ENCODE measurements around the gene PDILT.
"Not testable (repeated sequence)": the region's sequence is repeated elsewhere in the genome, so short reads cannot be mapped to it uniquely, and the experiment has no call there.

Gene PDILT, protein sequence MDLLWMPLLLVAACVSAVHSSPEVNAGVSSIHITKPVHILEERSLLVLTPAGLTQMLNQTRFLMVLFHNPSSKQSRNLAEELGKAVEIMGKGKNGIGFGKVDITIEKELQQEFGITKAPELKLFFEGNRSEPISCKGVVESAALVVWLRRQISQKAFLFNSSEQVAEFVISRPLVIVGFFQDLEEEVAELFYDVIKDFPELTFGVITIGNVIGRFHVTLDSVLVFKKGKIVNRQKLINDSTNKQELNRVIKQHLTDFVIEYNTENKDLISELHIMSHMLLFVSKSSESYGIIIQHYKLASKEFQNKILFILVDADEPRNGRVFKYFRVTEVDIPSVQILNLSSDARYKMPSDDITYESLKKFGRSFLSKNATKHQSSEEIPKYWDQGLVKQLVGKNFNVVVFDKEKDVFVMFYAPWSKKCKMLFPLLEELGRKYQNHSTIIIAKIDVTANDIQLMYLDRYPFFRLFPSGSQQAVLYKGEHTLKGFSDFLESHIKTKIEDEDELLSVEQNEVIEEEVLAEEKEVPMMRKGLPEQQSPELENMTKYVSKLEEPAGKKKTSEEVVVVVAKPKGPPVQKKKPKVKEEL

GRCh38 chr16:20404637-20405036, at the start of gene PDILT:
Gene PDILT, minus strand, starts transcription at chr16:20404737. Its CDS starts 5,437 bp downstream, at chr16:20399300.
- TF ChIP-seq JUND (IDR thresholded peaks at IDR 0.05; ENCODE audit: low read depth) = no peak
- no peak for DNase-seq (ENCODE audit: low read depth in 1 of 2, low spot score in 1 of 2)
- in situ Hi-C loops (cut with HindIII; ENCODE audit: low pct_unique_long_range_greater_than_20kb, low sequenced_read_pairs) = no loop called here

- in situ Hi-C loops (cut with HindIII; ENCODE audit: low pct_unique_long_range_greater_than_20kb, low sequenced_read_pairs); DNase-seq (ENCODE audit: low read depth in 1 of 2, low spot score in 1 of 2): not testable (repeated sequence)
Observed at GRCh38 chr16:20453633-20454032, 49.1 kb upstream of the PDILT start.

GRCh38 chr16:20451364-20451763, 46.8 kb upstream of the PDILT start, which contains the start of gene ACSM2A:
Gene ACSM2A, plus strand, starts transcription at chr16:20451521. Its CDS starts 8,594 bp downstream, at chr16:20460115.
- in situ Hi-C loops (cut with HindIII; ENCODE audit: low pct_unique_long_range_greater_than_20kb, low sequenced_read_pairs); DNase-seq (ENCODE audit: low read depth in 1 of 2, low spot score in 1 of 2): not testable (repeated sequence)

GRCh38 chr16:20446652-20447393, 42.3 kb upstream of the PDILT start:
- in situ Hi-C loops (cut with HindIII; ENCODE audit: low pct_unique_long_range_greater_than_20kb, low sequenced_read_pairs); DNase-seq (ENCODE audit: low read depth in 1 of 2, low spot score in 1 of 2): not testable (repeated sequence)

GRCh38 chr16:20441859-20442258, 37.3 kb upstream of the PDILT start:
- DNase-seq (ENCODE audit: low read depth in 1 of 2, low spot score in 1 of 2); in situ Hi-C loops (cut with HindIII; ENCODE audit: low pct_unique_long_range_greater_than_20kb, low sequenced_read_pairs): not testable (repeated sequence)

- no peak for TF ChIP-seq JUND (IDR thresholded peaks at IDR 0.05; ENCODE audit: low read depth)
- no peak for DNase-seq (ENCODE audit: low read depth in 1 of 2, low spot score in 1 of 2)
- in situ Hi-C loops (cut with HindIII; ENCODE audit: low pct_unique_long_range_greater_than_20kb, low sequenced_read_pairs) = no loop called here
Observed at GRCh38 chr16:20441191-20441590, 36.7 kb upstream of the PDILT start.

DNA sequence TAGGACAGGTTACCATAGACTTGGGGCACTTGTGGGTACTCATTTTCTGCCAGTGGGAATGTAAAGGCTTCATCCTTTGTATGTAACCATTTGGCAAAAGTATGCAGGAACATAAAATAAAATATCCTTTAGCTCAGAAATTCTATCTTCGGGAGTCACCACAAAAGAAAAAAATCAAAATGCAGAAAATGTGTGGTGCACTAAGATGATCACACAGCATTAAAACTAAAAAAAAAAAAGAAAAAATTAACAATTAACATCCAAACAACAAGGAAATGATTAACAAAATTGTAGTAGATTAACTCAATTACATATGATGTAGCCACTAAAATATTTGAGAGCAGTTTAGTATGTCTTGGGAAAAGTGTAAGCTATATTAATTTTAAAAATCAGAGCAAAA, 36.2 kb upstream of the PDILT start:
- DNase-seq (ENCODE audit: low read depth in 1 of 2, low spot score in 1 of 2); in situ Hi-C loops (cut with HindIII; ENCODE audit: low pct_unique_long_range_greater_than_20kb, low sequenced_read_pairs): not testable (repeated sequence)

DNA sequence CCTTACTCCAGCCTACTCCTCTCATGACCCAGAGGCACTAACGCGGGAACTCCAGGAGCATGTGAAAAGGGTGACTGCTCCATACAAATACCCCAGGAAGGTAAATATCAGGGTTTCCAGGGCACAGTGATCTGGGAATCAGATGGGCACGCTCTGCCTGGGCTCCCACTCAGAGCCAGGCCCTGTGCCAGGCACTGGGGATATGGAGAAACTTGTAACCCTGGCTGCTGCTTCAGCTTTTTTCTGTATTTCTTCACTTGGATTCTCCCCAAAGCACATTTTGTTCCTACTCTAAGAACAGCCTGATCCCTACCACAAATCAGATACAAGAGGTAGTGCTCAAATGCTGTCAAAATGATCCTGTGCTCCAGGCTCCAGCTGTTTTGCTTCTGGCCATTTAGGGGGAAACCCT, 35.3 kb upstream of the PDILT start:
- in situ Hi-C loops (cut with HindIII; ENCODE audit: low pct_unique_long_range_greater_than_20kb, low sequenced_read_pairs) = not testable (repeated sequence)

GRCh38 chr16:20438950-20439349, 34.4 kb upstream of the PDILT start:
- in situ Hi-C loops (cut with HindIII; ENCODE audit: low pct_unique_long_range_greater_than_20kb, low sequenced_read_pairs); DNase-seq (ENCODE audit: low read depth in 1 of 2, low spot score in 1 of 2): not testable (repeated sequence)

More for the DNA sequence above, 35.3 kb upstream of the PDILT start:
- DNase-seq (ENCODE audit: low read depth in 1 of 2, low spot score in 1 of 2) = peak in 1 of 2 experiments; percentile 30

DNA sequence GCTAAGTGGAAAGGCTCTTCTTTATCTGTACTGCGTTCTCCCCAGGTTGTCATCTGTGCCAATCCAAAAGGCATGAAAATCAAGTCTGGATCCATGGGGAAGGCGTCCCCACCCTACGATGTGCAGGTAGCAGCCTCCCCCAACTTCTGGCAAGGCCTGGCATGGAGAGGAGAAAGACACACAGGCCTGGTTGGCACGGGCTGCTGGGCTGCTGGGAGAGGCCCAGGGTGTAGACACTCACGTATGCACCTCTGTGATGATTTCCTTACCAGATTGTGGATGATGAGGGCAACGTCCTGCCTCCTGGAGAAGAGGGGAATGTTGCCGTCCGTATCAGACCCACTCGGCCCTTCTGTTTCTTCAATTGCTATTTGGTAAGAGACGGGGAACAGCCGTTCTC, 26.4 kb upstream of the PDILT start:
- no peak for DNase-seq (ENCODE audit: low read depth in 1 of 2, low spot score in 1 of 2)
- in situ Hi-C loops (cut with HindIII; ENCODE audit: low pct_unique_long_range_greater_than_20kb, low sequenced_read_pairs) = no loop called here

GRCh38 chr16:20430480-20430879, 25.9 kb upstream of the PDILT start:
- DNase-seq (ENCODE audit: low read depth in 1 of 2, low spot score in 1 of 2); in situ Hi-C loops (cut with HindIII; ENCODE audit: low pct_unique_long_range_greater_than_20kb, low sequenced_read_pairs): not testable (repeated sequence)

More for the DNA sequence above, 26.4 kb upstream of the PDILT start:
- no peak for TF ChIP-seq JUND (IDR thresholded peaks at IDR 0.05; ENCODE audit: low read depth)

- DNase-seq (ENCODE audit: low read depth in 1 of 2, low spot score in 1 of 2); in situ Hi-C loops (cut with HindIII; ENCODE audit: low pct_unique_long_range_greater_than_20kb, low sequenced_read_pairs): not testable (repeated sequence)
Observed at GRCh38 chr16:20429499-20429898, 25.0 kb upstream of the PDILT start.

GRCh38 chr16:20427401-20427797, 22.9 kb upstream of the PDILT start:
- DNase-seq (ENCODE audit: low read depth in 1 of 2, low spot score in 1 of 2); in situ Hi-C loops (cut with HindIII; ENCODE audit: low pct_unique_long_range_greater_than_20kb, low sequenced_read_pairs): not testable (repeated sequence)
